AG08395 (cell line): ENCODE data around the gene FAM184B.
A peak's percentile ranks its signal among the peaks of the same experiment; 100 is the strongest.

Experiments used
- DNase-seq: peaks from one replicate; pipeline ENCODE4 v3.0.0; 2012; ENCODE audit warnings: mixed read lengths, low spot score

Gene FAM184B

DNA sequence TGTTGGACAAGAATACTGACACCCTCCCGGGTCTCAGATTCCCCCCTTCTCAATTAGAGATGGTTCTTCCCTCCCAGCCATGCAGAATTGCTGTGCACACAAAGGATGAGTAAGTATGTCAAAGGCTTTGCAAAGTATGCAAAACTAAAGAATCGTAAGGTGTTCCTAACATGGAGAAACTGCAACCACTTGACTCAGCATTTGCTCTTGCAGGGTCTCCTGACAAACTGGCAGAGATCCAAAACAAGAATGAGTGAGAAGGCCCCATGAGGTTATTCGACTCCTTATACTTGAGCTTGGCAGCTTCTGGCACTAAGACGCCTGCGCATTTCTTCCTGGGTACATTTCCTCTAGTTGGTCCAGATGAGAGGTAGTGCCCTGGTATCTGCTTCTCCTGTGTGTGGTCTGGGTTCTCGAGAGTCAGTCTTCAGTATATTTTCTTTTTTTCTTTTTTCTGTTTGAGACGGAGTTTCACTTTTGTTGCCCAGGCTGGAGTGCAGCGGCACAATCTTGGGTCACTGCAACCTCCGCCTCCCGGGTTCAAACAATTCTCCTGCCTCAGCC is 8.2 kb downstream of the FAM184B start:
- DNase-seq: no peak

DNA sequence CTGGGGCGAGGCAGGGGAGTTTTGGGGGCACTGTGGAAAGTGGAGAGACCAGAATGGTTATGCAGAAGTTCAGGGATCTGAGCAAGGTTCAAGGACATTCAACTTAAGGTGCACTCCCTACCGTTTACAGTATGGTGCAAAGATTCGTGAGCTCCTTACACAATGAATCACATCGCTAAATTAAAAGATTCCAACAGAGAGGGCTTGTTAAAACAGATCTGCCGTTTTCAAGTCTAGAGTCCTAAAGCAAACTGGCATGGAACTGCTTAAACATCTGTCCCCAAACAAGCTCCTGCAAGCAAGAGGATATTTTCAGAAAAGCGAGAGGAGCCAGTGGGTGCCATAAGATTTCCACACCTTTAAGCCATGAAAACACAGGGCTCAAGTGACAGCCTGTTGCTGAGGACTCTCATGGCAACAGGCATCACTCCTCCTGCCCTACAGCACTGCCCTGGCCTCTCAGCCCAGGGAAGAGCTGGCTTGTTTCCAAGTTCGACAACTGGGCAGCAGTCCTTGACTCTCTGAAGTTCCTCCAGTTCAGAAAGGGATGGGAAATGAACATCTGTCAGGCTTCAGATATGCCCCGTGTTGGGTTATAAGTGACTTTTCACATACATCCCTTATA is 10.0 kb downstream of the FAM184B start:
- no peak for DNase-seq

GRCh38 chr4:17770845-17771244 is 10.6 kb downstream of the FAM184B start:
- DNase-seq: no peak

- DNase-seq: no peak
These were observed 11.8 kb downstream of the FAM184B start for GRCh38 chr4:17769406-17770174.

- DNase-seq: no peak
These were observed 14.5 kb downstream of the FAM184B start for GRCh38 chr4:17766826-17767458.

DNA sequence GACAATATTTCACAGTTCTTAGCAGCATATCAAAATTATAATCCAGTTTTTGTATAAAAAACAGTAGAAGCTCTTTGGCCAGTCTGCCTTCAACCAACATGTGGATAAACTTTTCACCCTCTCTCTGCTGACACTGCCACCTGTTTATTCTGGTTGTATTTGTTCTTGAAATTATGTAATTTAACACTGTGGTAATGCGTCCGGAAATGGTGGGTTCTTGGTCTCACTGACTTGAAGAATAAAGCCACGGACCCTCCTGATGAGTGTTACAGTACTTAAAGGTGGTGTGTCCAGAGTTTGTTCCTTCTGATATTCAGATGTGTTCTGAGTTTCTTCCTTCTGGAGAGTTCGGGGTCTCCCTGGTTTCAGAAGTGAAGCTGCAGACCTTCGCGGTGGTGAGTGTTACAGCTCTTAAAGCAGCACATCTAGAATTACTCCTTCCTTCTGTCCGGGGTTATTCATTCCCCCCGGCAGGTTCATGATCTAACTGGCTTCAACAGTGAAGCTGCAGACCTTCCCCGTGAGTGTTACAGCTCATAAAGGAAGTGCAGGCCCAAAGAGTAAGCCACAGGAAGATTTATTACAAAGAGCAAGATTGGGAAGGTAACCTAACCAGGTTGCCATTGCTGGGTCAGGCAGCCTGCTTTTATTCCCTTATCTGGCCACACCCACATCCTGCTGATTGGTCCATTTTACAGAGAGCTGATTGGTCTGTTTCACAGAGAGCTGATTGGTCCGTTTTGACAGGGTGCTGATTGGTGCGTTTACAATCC is 15.7 kb downstream of the FAM184B start:
- DNase-seq: no peak

GRCh38 chr4:17763931-17764330 is 17.5 kb downstream of the FAM184B start:
- DNase-seq: no peak

DNA sequence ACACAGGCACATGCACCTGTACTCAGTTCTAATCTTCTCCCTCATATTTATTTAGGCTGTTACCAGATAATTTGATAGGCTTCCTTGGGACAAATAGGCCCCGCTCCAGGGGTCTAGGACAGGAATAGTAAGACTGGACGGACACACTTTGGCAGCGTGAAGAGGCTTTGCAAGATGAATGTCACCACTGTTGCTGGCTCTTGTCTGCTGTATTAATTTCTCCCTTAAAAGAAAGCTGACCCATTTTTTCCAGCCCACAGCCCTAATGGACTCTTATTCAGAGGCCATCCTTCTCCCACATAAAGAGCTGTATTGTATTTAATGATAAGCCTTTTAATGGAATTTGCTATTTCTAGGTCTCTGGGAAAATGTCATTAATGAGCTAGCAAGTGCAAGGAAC is 18.0 kb downstream of the FAM184B start:
- DNase-seq: no peak

DNA sequence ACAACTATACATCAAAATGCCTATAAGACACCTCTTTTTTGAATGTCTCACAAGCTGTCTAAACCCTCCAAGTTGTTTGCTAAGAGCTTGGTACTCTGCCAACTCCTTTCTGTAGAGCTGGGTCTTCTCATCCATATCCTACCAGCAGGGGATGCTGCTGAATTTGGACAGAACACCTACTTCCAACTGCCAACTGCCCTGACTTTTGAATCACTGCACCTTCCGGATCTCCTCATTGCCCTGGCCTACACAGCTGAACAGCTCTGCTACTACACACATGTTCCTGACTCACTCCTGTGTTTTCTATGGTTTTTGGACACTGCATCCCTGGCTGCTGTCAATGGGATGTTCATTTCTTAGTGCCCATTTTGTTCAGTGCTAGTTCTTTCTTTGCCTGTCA is 18.7 kb downstream of the FAM184B start:
- DNase-seq: peak; percentile 26

DNA sequence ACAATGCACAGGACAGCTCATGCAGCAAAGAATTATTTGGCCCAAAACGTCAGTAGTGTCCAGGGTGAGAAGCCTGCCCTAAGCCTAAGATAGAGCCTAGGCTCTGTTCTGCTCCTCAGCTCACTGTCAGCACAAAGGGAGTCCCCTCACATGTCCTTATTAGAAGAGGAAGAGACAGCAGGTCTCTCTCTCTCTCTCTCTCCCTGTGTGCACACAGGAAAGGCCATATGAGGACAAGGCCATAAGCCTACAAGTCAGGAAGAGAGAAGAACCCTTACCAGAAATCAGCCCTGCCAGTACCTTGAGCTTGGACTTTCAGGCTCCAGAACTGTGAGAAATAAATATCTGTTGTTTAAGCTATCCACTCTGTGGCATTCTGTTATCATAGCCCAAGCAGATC is 20.4 kb downstream of the FAM184B start:
- DNase-seq: no peak

- DNase-seq: no peak
These were observed 20.8 kb downstream of the FAM184B start for GRCh38 chr4:17760626-17761025.

GRCh38 chr4:17758485-17758884 is 22.9 kb downstream of the FAM184B start:
- no peak for DNase-seq

- no peak for DNase-seq
These were observed 23.8 kb downstream of the FAM184B start for GRCh38 chr4:17757621-17758020.

GRCh38 chr4:17753646-17754045 is 27.8 kb downstream of the FAM184B start:
- DNase-seq: no peak

GRCh38 chr4:17740702-17741101 is 40.7 kb downstream of the FAM184B start:
- no peak for DNase-seq

DNA sequence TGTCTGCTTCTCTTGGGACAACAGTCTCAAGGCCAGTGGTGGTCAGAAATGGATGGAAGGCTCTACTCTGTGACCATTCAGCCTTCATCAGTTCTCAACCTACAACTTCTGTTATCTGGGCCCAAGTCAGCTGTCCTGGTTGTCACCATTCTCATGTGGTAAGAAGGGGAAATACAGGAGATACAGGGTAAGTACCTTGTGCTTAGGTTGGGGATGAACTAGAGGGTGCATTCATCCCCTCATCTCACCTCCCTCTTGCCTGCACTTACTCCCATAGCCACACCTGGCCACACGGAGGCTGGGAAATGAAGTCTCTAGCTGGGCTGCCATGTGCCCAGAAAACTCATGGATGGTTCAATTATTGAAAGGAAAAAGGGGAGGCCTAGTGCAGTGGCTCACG is 44.9 kb downstream of the FAM184B start:
- no peak for DNase-seq

GRCh38 chr4:17726911-17727310 is 54.5 kb downstream of the FAM184B start:
- DNase-seq: peak; percentile 31

GRCh38 chr4:17723648-17724047 is 57.8 kb downstream of the FAM184B start:
- no peak for DNase-seq

DNA sequence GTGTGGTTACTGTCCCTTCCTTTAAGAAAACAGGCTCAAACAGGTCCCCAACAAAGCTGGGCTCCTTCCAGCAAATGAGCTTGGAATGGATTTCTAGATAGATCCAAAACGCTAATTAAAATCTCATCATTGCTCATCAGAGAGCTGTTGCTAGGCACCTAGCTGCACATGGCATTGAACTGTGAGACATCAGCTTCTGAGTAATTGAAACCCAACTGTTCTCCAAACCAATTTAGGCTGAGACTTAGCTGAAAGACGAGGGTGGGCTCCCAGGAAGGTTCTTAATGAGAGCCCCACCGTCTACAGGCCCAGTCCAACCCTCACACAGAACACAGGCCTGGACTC is 59.1 kb downstream of the FAM184B start:
- DNase-seq: no peak

GRCh38 chr4:17721496-17722355 is 59.7 kb downstream of the FAM184B start:
- peak; percentile 91 for DNase-seq

- DNase-seq: no peak
These were observed 62.3 kb downstream of the FAM184B start for GRCh38 chr4:17719106-17719505.
